Kidney tubule cell (primary cell): ENCODE measurements around the gene EFNA2.
A peak's percentile ranks its signal among the peaks of the same experiment; 100 is the strongest.
"Not testable (repeated sequence)": the region's sequence is repeated elsewhere in the genome, so short reads cannot be mapped to it uniquely, and the experiment has no call there.

ENCODE experiments used
- DNase-seq: peaks from one replicate; pipeline ENCODE4 v3.0.0-alpha.2; 2018; ENCODE audit warnings: low spot score

The EFNA2 gene

GRCh38 chr19:1318678-1319471, 33.2 kb downstream of the EFNA2 start:
- DNase-seq, result no peak

- DNase-seq, result not testable (repeated sequence)
These were observed 34.6 kb downstream of the EFNA2 start for GRCh38 chr19:1320282-1320650.

GRCh38 chr19:1321539-1321938, 35.9 kb downstream of the EFNA2 start:
- DNase-seq, result no peak

- DNase-seq, result no peak
These were observed 36.7 kb downstream of the EFNA2 start for GRCh38 chr19:1322198-1322981.

GRCh38 chr19:1324249-1324805, 38.7 kb downstream of the EFNA2 start:
- DNase-seq, result no peak

GRCh38 chr19:1324806-1325567, 39.3 kb downstream of the EFNA2 start:
- DNase-seq, result peak; percentile 54

- no peak for DNase-seq
These were observed 40.1 kb downstream of the EFNA2 start for GRCh38 chr19:1325568-1326294.

- DNase-seq, result no peak
These were observed 41.5 kb downstream of the EFNA2 start for GRCh38 chr19:1327125-1327524.

- DNase-seq, result not testable (repeated sequence)
These were observed 46.5 kb downstream of the EFNA2 start for GRCh38 chr19:1332208-1332607.

GRCh38 chr19:1336079-1336684, 50.5 kb downstream of the EFNA2 start:
- no peak for DNase-seq

- no peak for DNase-seq
These were observed 55.2 kb downstream of the EFNA2 start for GRCh38 chr19:1340681-1341469.

GRCh38 chr19:1343041-1343440, 57.4 kb downstream of the EFNA2 start:
- DNase-seq, result no peak

- no peak for DNase-seq
These were observed 63.5 kb downstream of the EFNA2 start for GRCh38 chr19:1349211-1349610.

GRCh38 chr19:1350867-1351266, 65.2 kb downstream of the EFNA2 start:
- DNase-seq, result no peak
